H9 (cell line): ENCODE data around the gene NOA1. TPM values are rescaled to one million over a fixed set of nuclear protein-coding genes. Genes with fewer than 3 reads are reported as not detected.

Experiments
- DNase-seq: peaks from one replicate; pipeline ENCODE4 v3.0.0-alpha.2; 2017
- H2AFZ ChIP-seq: one replicate; pipeline ENCODE4 v1.6.1; 2013; ENCODE audit warnings: mild to moderate bottlenecking, low read length, control low read depth, moderate library complexity
- H2AK5ac ChIP-seq: 2 replicates; pipeline ENCODE4 v1.6.1; 2013; ENCODE audit warnings: low read length, control low read depth, mixed read lengths; ENCODE audit not compliant: insufficient read length
- H2BK120ac ChIP-seq: one replicate; pipeline ENCODE4 v1.6.1; 2013; ENCODE audit warnings: low read depth, mild to moderate bottlenecking, low read length, control low read depth, inconsistent platforms; ENCODE audit not compliant: poor library complexity, severe bottlenecking
- H2BK12ac ChIP-seq: 2 replicates; pipeline ENCODE4 v1.6.1; 2013; ENCODE audit warnings: low read length, control low read depth, mixed read lengths, low read depth; ENCODE audit not compliant: insufficient read length
- H2BK15ac ChIP-seq: 2 replicates; pipeline ENCODE4 v1.6.1; 2013; ENCODE audit warnings: low read depth, low read length, control low read depth
- H2BK20ac ChIP-seq: one replicate; pipeline ENCODE4 v1.6.1; 2013; ENCODE audit warnings: low read depth, mild to moderate bottlenecking, low read length, control low read depth, inconsistent platforms; ENCODE audit not compliant: poor library complexity, severe bottlenecking
- H2BK5ac ChIP-seq: 2 replicates; pipeline ENCODE4 v1.6.1; 2013; ENCODE audit warnings: low read length, control low read depth, mixed read lengths; ENCODE audit not compliant: insufficient read length
- H3K14ac ChIP-seq: 2 replicates; pipeline ENCODE4 v1.6.1; 2013; ENCODE audit warnings: low read length, control low read depth; ENCODE audit not compliant: insufficient read depth
- H3K18ac ChIP-seq: 2 replicates; pipeline ENCODE4 v1.6.1; 2013; ENCODE audit warnings: low read depth, mild to moderate bottlenecking, mixed read lengths, low read length, control low read depth; ENCODE audit not compliant: insufficient read length
- H3K23ac ChIP-seq: 2 replicates; pipeline ENCODE4 v1.6.1; 2013; ENCODE audit warnings: low read length, control low read depth, mixed read lengths, low read depth; ENCODE audit not compliant: insufficient read length
- H3K23me2 ChIP-seq: 2 replicates; pipeline ENCODE4 v1.6.1; 2013; ENCODE audit warnings: low read depth, mild to moderate bottlenecking, mixed read lengths, low read length, control low read depth; ENCODE audit not compliant: insufficient read length, poor library complexity, severe bottlenecking
- H3K27ac ChIP-seq: 2 replicates; pipeline ENCODE4 v1.5.1; 2013; ENCODE audit warnings: low read length, control low read depth, mixed read lengths, low read depth; ENCODE audit not compliant: insufficient read length
- H3K27me3 ChIP-seq: 2 replicates; pipeline ENCODE4 v1.6.1; 2013; ENCODE audit warnings: low read length, control low read depth, inconsistent platforms; ENCODE audit not compliant: insufficient read depth
- H3K4ac ChIP-seq: 2 replicates; pipeline ENCODE4 v1.6.1; 2013; ENCODE audit warnings: low read depth, mild to moderate bottlenecking, control low read depth, inconsistent platforms, low read length, moderate library complexity
- H3K4me1 ChIP-seq: 2 replicates; pipeline ENCODE4 v1.6.1; 2013; ENCODE audit warnings: low read length, control low read depth, inconsistent platforms; ENCODE audit not compliant: insufficient read depth
- H3K4me2 ChIP-seq: 2 replicates; pipeline ENCODE4 v1.6.1; 2013; ENCODE audit warnings: low read length, control low read depth, mixed read lengths; ENCODE audit not compliant: insufficient read length, insufficient read depth
- H3K56ac ChIP-seq: 2 replicates; pipeline ENCODE4 v1.6.1; 2013; ENCODE audit warnings: low read depth, mild to moderate bottlenecking, mixed read lengths, low read length, control low read depth; ENCODE audit not compliant: insufficient read length
- H3K79me1 ChIP-seq: 2 replicates; pipeline ENCODE4 v1.6.1; 2013; ENCODE audit warnings: low read depth, mild to moderate bottlenecking, moderate library complexity, low read length, control low read depth, inconsistent platforms; ENCODE audit not compliant: insufficient read depth, poor library complexity, severe bottlenecking
- H3K79me2 ChIP-seq: 2 replicates; pipeline ENCODE4 v1.6.1; 2013; ENCODE audit warnings: low read length, control low read depth, inconsistent platforms; ENCODE audit not compliant: insufficient read depth
- H3K9ac ChIP-seq: 2 replicates; pipeline ENCODE4 v1.6.1; 2013; ENCODE audit warnings: low read length, control low read depth, mixed read lengths; ENCODE audit not compliant: insufficient read length; ENCODE audit errors: extremely low read depth
- H3K9me3 ChIP-seq: one replicate; pipeline ENCODE4 v1.6.1; 2013; ENCODE audit warnings: low read depth, low read length, inconsistent platforms; ENCODE audit not compliant: control insufficient read depth
- H3T11ph ChIP-seq: one replicate; pipeline ENCODE4 v1.6.1; 2013; ENCODE audit warnings: mild to moderate bottlenecking, low read length, control low read depth, inconsistent platforms
- H4K20me1 ChIP-seq: one replicate; pipeline ENCODE4 v1.6.1; 2013; ENCODE audit not compliant: control insufficient read depth, insufficient read length, insufficient read depth
- H4K5ac ChIP-seq: 2 replicates; pipeline ENCODE4 v1.6.1; 2013; ENCODE audit warnings: low read depth, mild to moderate bottlenecking, mixed read lengths, low read length, control low read depth; ENCODE audit not compliant: insufficient read length
- H4K8ac ChIP-seq: replicated peaks from 2 replicates; pipeline ENCODE4 v1.6.1; 2013; ENCODE audit warnings: low read length, control low read depth, mixed read lengths, low read depth; ENCODE audit not compliant: insufficient read length
- H4K91ac ChIP-seq: 2 replicates; pipeline ENCODE4 v1.6.1; 2013; ENCODE audit warnings: low read depth, mild to moderate bottlenecking, moderate library complexity, mixed read lengths, low read length, control low read depth; ENCODE audit not compliant: insufficient read length
- H3K27ac Mint-ChIP-seq, 3 experiments: 2 replicates in 2 of 3; 3 replicates in 1 of 3; pipeline ENCODE4 v1.8.0; 2020 to 2021; ENCODE audit warnings: mixed read lengths in 3 of 3, mild to moderate bottlenecking in 1 of 3, moderate library complexity in 1 of 3
- H3K27me3 Mint-ChIP-seq: 2 replicates; pipeline ENCODE4 v1.8.0; 2021; ENCODE audit warnings: low read depth, mild to moderate bottlenecking, moderate library complexity, mixed read lengths
- H3K36me3 Mint-ChIP-seq, 3 experiments: 2 replicates in 2 of 3; 3 replicates in 1 of 3; pipeline ENCODE4 v1.8.0; 2020 to 2021; ENCODE audit warnings: low read depth in 3 of 3, mixed read lengths in 3 of 3; ENCODE audit not compliant: insufficient read depth in 1 of 3
- H3K4me1 Mint-ChIP-seq, 2 experiments: 2 replicates each; pipeline ENCODE4 v1.8.0; 2020; ENCODE audit warnings: mixed read lengths in 2 of 2
- H3K4me3 Mint-ChIP-seq, 2 experiments: 2 replicates in 1 of 2; 3 replicates in 1 of 2; pipeline ENCODE4 v1.8.0; 2020 to 2021; ENCODE audit warnings: mild to moderate bottlenecking in 2 of 2, mixed read lengths in 2 of 2, moderate library complexity in 1 of 2
- H3K9me3 Mint-ChIP-seq, 2 experiments: 2 replicates in 1 of 2; 3 replicates in 1 of 2; pipeline ENCODE4 v1.8.0; 2020; ENCODE audit warnings: mild to moderate bottlenecking in 2 of 2, mixed read lengths in 2 of 2, moderate library complexity in 1 of 2
- CTCF ChIP-seq: fragments of 200-600 bp; sonication (generic); conservative IDR thresholded peaks from 3 replicates; pipeline ENCODE4 v1.8.0; 2021; ENCODE audit warnings: antibody characterized with exemption, mild to moderate bottlenecking
- total RNA-seq: library from RNA; stranded (reverse); gene quantifications from 2 replicates; pipeline ENCODE4 v1.2.1, GENCODE V29; 2021

Gene NOA1
- total RNA-seq, 1 experiment from 2014 or later: 22.8 TPM

- H3K4me2 ChIP-seq: no peak overlapping the region
- Mint-ChIP-seq H3K4me1 (no peaks in the 10 kb centered on the region), H3K27me3 (no peaks in the 10 kb centered on the region), H3K9me3 (no peaks in the 10 kb centered on the region), H3K36me3 (peaks cover 0 to 16% (median 10%) of the 10 kb centered on the region in 3 experiments; a peak in 4 of 7 replicates), H3K27ac (no peak overlapping the region), H3K4me3 (no peak overlapping the region)
- no peaks in the 10 kb centered on the region for H3K23me2 ChIP-seq
- H4K8ac ChIP-seq: no peak overlapping the region
- no peak for TF ChIP-seq CTCF
- no peak overlapping the region for H3K56ac ChIP-seq
- H4K91ac ChIP-seq: no peak overlapping the region
- no peak overlapping the region for H2BK120ac ChIP-seq
- H3K9me3 ChIP-seq: no peaks in the 10 kb centered on the region
- no peak overlapping the region for H2BK12ac ChIP-seq
- H3K9ac ChIP-seq: no peak overlapping the region
- H3T11ph ChIP-seq: no peak overlapping the region
- H3K79me2 ChIP-seq: no peaks in the 10 kb centered on the region
- H3K79me1 ChIP-seq: no peaks in the 10 kb centered on the region
- no peak for DNase-seq
- no peaks in the 10 kb centered on the region for H4K20me1 ChIP-seq
- no peaks in the 10 kb centered on the region for H3K27me3 ChIP-seq
- H2AK5ac ChIP-seq: no peak overlapping the region
- H3K4me1 ChIP-seq: no peaks in the 10 kb centered on the region
- H3K18ac ChIP-seq: no peak overlapping the region
- H3K27ac ChIP-seq: no peak overlapping the region
- no peak overlapping the region for H2AFZ ChIP-seq
- no peak overlapping the region for H3K4ac ChIP-seq
- no peak overlapping the region for H2BK5ac ChIP-seq
- no peak overlapping the region for H4K5ac ChIP-seq
- no peak overlapping the region for H3K14ac ChIP-seq
- no peak overlapping the region for H3K23ac ChIP-seq
- no peak overlapping the region for H2BK15ac ChIP-seq
- no peak overlapping the region for H2BK20ac ChIP-seq
These were observed 36.4 kb downstream of the NOA1 start for GRCh38 chr4:56940971-56941370.
